HCEC 1CT (cell line): ENCODE results near the gene MTX1.
"Not testable (repeated sequence)": the region's sequence is repeated elsewhere in the genome, so short reads cannot be mapped to it uniquely, and the experiment has no call there.

Experiments used
- DNase-seq: peaks from one replicate; pipeline ENCODE4 v3.0.0-alpha.2; 2017

The MTX1 gene

DNA sequence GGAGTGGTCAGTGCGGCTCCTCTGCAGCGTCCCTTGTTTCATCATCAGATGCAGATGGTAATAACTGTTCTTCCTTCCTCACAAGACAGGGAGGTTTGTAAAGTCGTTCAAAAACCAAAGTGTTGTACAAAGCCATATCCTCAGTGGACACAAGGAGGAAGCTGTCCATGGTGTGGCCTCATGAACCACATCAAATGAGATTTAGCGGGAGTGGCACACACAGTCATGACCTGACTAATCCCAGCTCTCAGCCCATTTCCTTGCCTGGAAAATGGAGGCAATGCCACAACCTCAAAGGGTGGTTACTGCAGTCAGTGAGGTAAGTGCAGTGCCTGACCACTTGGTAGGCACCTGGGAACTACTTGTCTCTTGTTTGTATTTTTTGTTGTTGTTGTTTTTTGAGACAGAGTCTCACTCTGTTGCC lies 33.4 kb downstream of the MTX1 start:
- no peak for DNase-seq

DNA sequence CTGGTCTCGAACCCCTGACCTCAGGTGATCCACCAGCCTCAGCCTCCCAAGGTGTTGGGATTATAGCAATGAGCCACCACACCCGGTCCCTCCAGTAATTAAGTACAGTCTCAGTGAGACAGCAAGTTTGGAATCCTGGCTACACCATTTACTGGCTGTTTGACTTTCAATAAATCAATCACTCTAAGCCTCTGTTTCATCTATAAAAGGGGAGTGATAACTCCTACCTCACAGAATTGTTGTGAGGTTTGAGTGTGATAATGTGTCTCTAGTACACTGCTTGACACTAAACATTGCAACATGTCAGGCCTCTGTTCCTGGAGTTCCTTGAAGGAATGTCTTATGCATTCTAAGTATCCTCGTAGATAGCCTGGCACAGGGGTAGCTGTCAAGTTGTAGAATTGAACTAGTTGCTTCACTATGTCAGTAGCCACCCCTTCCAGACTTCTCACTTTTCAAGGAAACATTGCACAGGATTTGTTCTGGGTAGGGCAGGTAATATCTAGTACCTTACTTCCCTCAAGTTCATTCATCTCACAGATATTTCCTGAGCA lies 34.4 kb downstream of the MTX1 start:
- no peak for DNase-seq

DNA sequence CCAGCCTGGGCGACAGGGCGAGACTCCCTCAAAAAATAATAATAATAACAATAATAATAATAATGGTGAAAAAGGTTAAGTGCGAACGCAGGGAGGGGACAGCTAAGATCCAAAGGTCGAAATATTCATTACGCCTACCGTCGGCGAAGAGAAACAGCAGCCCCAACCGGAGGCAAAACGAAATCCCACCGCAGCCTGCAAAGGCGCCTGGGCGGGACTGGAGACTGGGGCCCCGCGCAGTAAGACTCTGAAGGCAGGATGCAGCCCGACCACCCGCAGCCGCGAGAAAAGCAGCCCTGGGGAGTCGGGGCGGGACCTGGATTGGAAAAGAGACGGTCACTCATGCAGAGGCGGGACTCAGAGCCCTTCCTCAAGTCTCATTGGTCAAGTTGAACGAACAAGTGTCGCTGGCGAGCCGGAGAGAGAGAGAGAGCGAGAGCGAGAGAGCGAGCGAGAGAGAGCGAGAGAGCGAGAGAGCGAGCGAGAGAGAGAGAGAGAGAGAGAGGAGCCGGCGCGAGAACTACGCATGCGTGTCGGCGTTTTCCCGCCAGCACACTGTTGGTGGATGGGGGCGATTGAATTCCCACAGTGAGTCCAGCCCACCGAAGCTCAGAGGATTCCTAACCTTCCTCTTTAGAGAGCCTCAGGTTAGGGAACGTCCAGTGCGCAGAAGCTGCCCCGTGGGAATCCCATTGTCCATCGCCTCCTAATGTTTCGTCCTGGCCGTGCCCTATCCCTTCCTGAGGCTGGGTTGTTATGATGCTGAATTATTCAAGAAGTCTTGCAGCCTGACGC lies 36.1 kb downstream of the MTX1 start:
- peak; percentile 99 for DNase-seq

DNA sequence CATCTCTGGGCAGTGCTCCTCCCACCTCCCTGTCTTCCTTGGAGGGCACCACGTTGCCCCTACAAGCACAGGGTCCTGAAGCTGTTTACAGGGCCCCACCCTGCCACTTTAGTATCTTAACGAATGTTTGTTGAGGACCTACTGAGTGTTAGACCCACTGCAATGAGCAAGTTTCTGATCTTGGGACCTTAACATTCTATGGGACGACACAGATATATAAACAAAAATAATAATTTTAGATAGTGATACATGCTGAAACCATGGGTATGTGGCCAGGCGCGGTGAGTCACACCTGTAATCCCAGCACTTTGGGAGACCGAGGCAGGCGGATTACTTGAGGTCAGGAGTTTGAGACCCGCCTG lies 36.6 kb downstream of the MTX1 start:
- no peak for DNase-seq

DNA sequence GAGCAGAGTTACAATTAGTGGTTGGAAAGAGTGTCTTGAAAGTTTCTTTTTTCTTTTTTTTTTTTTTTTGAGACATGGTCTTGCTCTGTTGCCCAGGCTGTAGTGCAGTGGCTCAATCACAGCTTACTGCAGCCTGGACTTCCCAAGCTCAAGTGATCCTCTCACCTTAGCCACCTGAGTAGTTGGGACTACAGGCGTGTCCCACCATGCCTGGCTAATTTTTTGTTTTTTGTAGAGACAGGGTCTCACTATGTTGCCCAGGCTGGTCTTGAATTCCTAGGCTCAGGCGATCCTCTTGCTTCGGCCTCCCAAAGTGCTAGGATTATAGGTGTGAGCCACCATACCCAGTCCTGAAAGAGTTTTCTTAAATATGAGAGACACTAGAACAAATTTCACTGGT lies 38.3 kb downstream of the MTX1 start:
- DNase-seq, result not testable (repeated sequence)

DNA sequence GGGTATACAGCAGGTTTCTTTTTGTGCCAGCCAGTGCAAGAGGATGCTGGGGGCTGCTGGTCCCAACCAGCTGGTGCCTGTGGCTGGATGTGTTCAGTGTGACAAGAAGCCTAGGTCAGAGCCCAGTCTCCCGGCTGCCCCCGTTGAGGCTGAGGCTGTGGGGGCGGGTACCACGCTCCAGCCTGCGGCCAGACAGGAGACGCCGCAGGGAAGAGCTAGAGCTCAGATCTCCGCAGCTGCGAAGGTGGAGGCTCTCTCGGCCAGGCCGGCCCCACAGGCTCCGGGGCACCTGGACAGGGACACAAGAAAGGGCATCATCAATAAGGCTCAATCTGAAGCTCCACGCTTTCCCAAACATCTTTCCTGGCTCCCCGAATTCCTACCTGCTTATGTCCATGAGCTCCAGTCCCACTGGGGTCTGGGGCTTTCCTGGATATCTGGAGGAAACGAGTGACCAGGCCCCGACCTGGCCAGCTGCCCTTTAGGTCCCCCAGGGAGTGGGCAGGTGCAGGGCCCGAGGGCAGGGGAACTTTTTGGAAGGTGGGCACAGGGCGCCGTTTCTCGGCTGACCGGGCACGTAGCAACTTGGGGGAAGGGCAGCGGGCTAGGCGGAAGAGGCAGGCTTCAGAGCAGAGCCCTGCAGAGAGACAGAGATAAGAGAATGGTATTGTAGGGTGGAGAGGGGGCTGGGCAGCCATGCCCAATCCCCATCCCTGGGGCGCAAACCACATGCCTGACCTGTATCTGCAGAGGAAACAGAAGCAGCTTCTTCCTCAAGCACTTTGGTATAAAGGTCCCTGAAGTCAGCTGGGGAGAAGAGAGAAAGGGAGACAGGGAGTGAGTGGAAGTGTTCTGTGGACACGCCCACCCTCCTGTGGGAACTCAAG lies 39.4 kb downstream of the MTX1 start:
- DNase-seq, result no peak

DNA sequence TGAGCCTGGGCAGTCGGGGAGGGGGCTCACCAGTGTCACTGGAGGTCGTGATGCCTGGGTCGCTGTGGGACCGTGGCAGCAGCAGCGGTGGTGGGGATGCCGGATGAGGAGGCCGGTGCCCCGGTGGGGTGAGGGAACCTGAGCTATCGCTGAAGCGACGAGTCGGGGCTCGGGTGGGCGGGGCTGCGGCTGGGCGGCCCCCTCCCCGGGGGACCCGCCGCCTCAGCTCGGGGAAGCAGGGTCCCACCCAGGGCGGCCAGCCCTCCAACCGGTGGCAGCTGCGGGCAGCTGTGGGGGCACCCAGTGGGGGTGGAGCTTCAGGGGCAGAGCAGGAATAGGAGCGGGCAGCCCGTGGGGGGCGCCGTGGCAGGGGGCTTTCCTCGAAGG lies 41.7 kb downstream of the MTX1 start:
- DNase-seq, result no peak

DNA sequence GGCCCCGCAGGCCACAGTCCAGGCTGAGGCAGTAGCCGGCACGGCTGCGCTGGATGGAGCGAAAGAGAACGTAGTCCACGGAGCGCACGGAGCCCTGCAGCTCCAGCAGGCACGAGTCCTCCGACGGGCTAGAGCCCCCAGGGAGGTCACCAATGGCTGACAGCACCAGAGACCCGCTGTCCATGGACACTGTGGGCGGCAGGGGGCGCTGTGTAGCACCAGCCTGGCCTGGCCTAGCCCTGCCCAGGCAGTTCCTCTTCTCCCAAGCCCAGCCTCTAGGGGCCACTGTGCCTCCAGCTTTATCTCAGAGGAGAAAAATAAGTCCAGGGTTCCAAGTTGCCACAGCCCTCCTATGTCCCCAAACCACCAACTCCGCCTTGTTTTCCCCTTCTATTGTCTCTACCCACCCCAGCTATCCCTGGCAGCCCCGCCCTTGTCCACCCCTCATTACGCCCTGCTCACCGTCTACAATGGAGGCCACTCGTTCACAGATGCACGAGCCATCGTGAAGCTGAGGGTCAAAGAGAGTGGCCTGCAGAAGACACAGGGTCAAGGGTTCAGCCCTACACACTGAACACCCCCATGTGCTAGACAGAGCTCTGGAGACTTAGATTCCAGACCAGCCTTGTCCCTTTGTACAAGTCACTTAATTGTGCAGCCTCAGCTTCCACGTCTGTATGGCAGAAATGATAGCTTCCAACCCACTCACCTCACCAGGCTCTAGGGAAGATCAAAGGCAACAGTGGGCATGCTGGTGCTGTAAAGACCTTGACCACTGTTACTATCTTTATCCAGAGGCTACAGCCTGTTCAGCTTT lies 42.3 kb downstream of the MTX1 start:
- peak; percentile 85 for DNase-seq

DNA sequence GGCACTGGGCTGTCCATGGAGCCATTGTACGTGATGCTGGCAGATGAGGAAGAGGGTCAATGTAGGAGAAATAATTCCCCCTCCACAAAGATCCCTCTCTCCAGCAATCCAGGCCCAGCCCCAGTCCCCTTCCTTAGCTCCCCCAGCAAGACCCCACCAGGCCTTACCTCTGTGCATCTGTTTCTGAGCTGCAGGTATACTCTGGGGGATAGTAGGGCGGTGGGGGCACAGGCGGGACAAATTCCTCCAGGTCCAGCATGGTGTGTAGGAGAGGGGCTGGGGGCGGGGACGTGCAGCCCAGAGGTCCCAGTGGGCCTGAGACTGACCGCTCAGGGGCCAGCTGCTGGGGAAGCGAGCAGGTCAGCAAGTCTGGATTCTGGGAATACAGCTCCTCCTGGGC lies 43.1 kb downstream of the MTX1 start:
- DNase-seq, result no peak

DNA sequence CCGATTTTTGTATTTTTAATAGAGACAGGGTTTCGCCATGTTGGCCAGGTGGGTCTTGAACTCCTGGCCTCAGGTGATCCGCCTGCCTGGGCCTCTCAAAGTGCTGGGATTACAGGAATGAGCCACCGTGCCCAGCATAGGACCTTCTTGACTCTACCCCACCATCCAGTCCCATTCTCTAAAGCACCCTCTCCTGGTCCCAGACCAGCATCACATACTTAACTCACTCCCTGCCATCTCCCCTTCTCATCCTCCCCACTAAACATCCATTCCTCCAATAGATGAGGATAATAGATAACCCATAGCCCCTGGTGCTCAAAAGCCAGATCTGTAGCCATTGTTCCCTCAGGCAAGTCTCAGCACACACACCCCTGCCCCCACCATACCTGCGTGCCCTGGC lies 44.7 kb downstream of the MTX1 start:
- no peak for DNase-seq

DNA sequence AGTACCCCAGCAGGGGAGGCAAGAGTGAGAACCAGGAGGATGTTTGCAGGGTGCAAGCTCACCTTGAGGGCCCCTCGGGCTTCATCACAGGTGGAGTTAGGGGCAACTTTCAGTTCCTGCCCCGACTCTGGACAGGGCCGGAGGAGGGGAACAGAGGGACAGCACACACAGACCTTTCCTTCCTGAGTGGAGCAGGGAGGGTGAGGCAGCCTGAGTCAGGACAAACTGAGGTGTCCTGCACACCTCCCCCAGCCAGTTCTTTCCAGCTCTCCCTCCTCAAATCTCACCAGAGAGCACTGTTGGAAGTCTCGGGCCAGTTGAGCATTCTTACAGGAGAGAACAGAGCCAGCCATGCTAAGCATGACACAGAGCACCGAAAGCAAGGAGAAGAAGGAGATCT lies 45.3 kb downstream of the MTX1 start:
- no peak for DNase-seq

DNA sequence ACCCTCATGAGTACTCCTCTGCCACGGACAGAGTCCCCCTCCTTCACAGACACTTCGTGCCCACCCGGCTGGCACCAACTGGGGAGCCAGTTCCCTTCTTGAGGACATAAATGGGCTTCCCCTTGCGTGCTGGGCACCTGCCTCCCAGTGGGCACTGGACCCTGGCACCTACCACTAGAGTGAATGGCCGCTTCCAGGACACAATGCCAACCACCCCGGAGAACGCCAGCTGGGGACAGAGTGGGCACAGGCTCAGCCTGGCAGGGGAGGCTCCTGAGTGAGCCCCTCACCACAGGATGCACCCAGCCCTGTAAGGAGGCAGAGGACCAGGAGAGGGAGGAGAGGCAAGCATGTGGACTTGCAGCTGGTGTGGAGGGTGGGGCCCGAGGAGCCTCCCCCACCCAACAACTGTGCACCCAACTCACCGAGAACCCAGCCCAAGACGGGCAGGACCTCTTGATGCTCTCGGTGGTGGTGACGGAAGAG lies 45.8 kb downstream of the MTX1 start:
- DNase-seq, result no peak

DNA sequence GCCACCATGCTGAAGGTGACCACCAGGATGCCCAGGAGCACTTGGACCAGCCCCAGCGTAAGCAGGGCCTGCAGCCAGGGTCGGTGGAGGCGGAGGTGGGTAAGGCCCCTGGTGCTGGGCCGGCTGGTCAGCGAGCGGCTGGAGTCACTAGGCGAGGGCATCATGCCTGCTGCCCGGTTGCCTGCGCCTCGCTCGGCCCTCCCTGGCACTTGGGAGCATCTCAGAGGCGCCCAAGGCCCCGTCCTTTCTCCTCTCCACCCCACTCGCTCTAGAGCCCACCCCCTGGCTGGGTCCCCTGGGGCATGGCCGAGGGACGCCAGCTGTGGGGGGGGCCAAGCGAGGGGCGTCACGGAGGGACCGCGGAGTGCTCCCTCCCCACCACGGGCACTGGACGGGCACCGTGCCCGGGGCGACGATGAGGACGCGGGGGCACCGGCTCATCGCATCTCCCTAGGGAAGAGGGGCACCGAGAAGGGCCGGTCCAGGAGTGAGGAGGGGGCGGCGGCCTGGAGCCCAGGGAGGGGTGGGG lies 46.3 kb downstream of the MTX1 start:
- no peak for DNase-seq

DNA sequence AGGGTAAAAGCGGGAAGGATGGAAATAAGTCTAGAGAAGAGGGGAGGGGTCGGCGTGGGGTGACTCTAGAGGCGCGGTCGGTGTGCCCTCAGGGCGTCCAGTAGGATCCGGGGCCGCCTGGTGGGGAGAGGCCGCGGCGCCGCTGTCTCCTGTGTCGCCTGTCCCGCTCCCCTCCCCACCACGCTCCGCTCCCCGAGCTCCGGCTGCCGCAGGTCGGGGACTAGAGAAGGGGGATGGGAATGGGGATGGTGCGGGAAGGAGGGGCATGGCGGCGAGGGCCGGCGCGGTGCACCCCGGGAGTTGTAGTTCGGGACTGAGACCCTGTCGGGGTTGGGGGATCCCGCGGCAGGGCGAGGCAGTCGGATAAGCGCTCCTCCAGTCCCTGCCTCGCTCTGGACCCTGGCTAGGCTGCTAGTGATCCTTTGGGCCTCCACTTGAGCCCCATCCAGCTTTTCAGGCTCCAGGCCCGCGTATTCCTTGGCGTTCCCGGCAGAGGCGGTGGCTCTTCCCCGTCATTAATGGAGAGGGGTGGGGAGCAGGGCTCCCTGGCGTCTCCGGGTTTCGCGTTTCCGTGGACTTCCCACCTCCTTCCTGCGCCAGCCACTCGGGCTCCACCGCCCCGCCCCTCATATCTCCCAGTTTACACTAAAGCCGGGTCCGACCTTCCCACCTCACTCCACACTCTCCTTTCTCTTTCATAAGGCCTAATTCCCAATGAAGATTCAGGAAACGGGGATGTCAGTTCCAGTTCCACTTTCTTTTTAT lies 46.9 kb downstream of the MTX1 start, which contains the start of gene ENTREP3:
ENTREP3 (minus strand) TSS at position 241 of the 765 bp plus-strand sequence. CDS start 606 bp downstream, outside the sequence.
- peak; percentile 80 for DNase-seq

DNA sequence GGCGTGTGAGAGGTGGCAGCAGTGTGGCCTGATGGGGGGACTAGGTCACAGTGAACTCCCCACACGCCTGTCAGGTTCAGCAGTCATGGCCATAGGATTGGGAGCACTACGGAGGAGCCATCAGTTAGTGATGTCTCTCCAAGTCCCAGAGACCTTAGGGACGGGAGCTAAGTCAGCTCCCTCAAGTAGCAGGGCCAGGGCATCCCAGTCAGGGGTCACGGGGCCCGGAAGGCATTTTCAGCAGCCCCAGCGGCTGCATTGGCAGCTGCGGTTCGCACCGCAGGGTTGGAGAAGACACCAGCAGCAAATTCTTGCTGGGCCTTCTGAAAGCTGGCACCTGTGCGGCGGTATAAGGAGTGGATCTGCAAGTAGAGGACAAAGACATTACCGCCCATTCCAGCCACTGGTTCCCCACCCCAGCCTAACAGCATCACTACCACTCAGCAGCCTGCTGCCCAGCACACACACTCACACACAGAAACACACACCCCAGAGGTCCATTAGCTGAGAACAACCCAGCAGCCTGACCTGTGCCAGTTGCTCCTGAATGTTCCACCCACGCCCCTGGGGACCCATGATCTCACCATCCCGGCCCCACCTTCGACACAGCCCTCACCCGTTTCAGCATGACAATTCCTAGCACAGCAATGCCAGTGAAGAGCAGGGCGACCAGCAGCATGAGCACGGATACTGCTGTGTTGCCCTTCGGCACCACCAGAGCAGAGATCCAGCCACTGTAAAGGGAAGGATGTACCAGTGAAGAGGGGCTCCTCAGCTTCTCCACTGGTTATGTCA lies 47.8 kb downstream of the MTX1 start:
- no peak for DNase-seq

DNA sequence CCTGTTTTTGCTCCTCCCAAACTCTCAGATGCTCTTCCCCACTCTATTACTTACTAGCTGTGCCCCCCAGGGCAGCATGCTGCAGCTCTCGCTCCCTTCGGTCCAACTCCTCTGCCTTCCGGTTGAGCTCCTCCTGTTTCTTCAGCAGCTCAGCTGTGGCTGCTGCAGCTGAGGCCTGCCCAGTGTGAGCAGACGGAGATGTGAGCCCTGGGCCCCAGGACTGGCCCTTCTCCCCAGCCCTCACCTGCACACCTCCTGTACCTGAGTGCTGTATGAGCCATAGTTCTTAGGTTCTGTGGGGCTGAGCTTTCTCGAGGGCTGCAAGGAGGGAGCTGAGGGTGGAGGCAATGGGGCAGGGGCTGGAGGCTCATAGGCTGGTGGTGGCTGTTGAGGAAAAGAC lies 51.8 kb downstream of the MTX1 start:
- no peak for DNase-seq

DNA sequence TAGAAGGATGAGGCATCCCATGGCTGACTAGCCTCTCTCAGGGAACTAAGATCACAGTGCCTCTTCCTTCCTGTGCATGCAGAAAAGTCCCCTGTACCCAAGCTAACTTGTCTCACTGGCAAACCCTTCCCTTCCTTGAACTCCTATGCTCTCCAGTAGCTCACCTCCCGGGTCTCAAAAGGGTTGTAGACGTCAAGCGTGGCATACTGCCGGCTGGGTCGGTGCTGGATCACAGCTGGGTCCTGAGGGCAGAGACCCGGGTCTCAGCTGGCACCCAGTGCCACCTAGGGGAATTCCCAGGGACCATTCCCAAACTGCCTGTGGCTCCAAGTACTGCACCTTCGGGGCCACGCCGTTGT lies 53.0 kb downstream of the MTX1 start:
- no peak for DNase-seq

DNA sequence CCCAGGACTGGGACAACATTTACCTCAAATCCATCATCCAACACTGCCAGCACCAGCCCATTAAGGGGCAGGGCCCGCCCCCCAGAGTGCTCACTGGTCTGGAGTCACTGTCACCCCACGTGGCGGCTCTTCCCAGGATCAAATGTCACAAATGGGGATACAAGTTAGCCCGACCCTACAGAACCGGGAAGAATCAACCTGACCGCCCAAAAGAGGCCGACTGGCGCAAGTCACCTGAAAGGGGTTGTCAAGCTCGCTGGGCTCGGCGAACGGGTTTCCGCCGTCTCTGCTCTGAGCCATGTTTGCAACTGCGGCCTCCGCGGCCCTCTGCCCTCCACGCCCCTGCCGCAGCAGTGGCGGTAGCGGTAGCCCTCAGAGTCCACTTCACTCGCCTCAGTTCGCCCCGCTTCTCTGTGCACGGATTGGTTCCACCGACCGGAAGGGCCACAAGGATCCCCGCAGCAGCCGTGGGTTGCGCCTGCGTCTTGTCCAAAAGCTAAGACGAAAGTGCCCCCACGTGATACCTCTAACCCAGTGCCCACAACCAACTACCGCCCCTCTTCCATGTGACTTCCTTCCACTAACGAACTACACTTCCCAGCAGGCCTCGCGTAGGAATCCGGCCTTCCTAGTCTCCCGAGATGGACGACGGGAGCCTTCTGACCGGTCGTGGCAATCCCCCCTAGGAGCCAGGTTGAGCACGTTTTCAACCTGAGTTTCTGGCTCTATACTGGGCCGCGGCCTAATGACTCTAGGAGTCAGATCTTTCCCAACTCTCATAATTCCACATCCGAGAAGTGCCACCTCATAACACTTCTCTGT lies 53.6 kb downstream of the MTX1 start, which contains the start of gene SCAMP3:
SCAMP3 (minus strand) TSS at position 509 of the 822 bp plus-strand sequence; CDS start at position 300, 209 bp downstream.
- peak; percentile 99 for DNase-seq

DNA sequence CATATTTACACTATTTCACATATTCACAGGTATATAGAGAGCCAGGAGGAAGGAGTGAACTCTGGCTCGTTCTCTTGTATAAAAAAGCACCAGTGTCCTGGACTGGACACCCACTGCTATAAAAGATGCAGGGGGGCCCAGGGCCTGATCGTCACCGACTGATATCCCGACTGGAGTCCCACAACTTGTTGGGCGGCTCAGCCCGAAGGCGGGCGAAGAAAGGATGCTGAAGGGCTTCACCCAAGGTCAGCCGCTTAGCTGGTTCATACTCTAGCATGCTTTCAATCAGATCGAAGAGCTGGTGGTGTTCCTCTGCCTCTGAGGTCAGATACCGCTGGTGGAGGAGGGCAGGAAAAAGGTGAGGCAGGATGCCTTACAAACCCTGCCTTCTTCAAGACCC lies 54.6 kb downstream of the MTX1 start:
- DNase-seq, result no peak
